GM19455 (cell line): ENCODE measurements around the gene PTRH1.

ENCODE experiments used
- ATAC-seq: cut with Tn5 transposase; IDR thresholded peaks from one replicate; pipeline ENCODE4 v1.9.1; 2021; ENCODE audit not compliant: unreplicated experiment

Gene PTRH1

DNA sequence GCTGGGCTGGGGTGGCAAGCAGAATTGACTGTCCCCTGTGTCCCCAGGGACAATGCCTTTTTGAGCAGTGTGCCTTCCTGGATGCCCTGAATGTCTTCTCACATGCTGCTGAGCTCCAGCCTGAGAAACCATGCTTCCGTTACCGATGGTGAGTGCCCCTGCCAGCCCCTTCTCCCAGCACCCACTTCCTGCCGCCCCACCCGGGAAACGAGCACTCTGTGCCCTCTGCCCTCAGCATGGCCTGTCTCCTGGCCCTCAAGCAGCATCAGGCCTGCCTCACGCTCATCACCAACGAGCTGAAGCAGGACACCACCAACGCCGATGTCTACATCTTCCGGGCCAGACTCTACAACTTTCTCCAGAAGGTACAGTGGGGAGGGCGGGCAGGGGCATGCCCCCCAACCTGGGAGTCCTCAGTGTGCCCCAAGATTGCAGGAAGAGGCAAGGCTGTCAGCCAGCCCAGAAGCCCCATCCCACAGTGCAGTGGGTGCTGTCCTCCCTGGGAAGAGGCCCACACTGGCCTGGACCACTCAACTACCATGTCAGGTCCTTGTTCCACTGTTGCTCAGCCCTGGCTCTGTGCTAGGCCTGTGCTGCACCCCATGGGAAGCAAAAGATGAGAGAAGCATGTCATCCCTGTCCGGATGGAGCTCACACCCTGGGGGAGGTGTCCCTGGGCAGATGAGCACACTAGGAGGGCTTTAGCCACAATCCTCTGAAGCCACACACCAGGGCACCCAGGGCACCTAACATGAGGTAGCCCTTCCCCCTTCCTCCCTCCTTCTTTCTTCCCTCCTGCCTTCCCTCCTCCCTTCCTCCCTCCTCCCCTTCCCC lies 4.8 kb upstream of the PTRH1 start:
- no peak for ATAC-seq

DNA sequence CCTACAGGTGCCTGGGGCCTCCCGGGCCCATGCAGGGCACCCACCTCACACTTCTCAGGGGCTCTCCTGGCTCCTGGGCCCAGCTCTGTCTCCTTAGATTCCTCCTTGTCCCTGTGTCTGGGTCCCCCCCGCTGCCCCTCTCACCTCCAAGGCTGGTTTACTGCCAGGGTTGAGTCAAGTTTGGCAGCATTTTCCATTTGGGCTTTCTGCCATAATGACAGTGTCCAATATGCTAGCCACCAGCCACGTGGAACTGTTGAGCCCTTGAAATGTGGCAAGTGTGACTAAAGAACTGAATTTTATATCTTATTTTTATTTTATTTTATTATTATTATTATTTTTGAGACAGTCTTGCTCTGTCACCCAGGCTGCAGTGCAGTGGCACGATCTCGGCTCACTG lies 2.3 kb upstream of the PTRH1 start:
- ATAC-seq: no peak

DNA sequence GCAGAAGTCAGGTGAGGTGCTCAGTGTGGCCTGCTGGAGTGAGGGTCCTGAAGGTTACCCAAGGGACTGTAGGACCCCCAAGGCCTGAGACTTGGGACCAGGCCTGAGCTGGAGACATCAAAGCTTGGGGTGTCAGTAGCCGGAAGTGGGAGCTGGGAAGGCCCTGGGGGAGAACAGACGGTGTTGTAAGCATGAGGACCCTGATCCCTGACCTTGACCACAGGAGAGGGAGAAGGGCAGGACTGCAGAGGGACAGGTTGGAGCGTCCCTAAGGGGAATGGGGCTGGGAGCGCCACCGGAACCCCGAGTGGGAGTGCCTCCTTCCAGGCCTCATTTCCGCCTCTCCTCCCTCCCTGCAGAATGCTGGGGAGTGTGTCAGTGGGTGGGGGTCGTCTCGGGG lies 949 bp upstream of the PTRH1 start:
- ATAC-seq: no peak

DNA sequence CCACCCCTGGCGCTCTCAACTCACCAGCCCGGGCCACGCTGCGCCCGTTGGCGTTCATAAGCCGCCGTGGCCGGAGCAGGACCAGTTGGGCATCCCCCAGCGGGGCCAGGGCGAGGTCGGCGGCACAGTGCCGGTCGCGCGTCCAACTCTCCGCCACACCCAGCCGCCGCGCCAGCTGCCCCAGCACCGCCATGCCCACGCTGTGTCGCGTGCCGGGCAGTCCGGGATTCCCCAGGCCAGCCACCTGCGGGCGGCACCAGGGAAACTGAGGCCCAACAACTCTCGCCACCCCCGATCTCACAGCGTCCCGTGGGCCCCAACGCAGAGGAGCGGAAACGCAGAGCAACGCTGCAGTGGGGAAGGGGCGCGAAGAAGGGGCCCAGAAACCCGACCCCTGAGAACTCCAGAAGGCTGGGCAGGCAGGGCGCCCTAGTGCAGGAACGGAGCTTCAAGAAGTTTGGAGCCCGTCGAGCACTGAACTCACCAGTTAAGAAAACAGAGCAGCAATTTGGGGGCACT lies 453 bp downstream of the PTRH1 start:
- peak; percentile 10 for ATAC-seq

DNA sequence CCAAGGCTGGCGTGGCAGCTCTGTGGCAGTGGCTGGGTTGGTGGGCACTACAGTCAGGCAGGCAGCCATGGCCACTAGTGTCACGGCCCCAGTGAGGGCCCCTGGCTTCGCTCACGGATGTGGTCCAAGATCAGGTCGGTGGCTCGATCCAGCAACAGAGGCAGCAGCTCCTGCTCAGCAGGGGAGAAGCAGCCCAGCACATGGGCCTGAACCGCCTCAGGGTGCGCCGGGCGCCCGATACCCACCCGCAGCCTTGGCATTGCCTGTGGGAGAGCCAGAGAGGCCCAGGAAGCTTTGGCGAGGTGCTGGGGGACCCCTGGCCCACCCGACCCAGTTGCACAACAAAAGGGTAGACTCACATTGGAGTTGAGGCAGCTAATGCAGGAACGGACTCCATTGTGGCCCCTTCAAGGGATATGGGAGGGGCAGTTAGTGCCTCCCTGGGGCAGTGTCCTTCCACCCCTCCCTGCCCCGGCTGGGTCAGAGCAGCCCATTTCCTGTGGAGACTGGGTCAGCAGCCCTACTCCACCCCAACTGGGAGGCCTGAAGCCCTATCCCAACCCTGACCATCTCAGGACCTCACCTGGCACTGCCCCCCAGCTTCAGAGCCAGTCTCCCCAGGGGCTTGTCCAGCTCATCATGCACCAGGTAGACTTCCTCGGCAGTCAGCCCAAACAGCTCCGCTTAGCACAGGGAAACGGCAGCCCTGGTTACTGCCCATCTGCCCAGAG lies 1.3 kb downstream of the PTRH1 start:
- no peak for ATAC-seq

DNA sequence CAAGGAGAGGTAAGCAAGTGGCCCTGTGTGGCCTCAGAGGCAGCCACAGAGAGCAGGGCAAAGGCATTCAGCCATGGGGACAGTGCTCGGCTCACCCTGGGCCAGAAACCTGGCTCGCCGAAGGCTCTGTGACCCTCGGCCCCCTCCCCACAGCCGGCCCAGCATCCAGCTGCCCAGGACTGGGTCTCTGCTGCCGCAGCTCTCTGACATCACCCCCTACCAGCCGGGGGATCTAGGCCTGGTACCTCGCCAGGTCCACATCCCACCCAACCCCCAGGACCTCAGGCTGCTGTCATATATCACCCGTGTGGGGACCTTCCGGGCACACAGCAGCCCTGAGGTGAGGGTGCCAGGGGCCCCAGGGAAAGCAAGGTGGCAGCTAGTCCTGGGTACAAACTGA lies 2.6 kb downstream of the PTRH1 start:
- ATAC-seq: no peak

DNA sequence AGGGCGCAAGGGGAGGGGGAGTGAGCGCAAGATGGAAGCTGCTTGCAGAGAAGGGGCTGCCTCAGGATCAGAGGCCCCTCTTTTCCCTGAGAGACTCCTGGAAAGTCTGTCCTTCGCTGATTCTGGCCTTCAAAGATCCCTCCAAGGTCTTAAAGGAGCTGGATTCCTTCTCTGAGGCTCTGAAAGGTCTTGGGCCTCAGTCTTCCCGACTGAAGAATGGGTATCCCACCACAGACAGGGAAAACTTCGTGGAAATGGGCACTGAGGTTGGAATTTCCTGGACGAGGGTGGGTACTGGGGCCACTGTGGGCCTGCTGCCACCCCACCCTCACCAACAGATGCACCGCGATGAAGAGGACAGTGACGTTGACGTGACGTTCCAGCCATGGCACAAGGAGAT lies 3.1 kb downstream of the PTRH1 start:
- no peak for ATAC-seq

DNA sequence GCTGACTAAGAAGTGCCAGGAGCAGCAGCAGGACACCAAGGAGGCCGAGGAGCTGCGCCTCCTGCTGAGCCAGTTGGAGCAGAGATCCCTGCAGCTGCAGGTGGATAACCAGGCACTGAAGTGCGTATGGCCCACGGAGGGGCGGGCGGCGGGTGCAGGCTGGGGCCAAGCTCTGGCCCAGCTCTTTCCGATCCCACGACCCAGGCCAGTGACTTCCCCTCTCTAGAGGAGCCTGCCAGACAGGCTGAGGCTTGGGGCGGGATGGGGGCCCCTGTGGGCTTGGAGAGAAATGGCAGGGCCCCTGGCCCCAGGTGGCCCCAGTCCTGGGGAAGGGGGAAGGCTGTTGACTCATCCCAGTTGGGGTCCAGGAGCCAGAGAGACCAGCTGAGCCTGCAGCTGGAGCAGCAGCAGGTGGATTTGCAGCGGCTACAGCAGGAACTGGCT lies 3.6 kb downstream of the PTRH1 start:
- no peak for ATAC-seq

DNA sequence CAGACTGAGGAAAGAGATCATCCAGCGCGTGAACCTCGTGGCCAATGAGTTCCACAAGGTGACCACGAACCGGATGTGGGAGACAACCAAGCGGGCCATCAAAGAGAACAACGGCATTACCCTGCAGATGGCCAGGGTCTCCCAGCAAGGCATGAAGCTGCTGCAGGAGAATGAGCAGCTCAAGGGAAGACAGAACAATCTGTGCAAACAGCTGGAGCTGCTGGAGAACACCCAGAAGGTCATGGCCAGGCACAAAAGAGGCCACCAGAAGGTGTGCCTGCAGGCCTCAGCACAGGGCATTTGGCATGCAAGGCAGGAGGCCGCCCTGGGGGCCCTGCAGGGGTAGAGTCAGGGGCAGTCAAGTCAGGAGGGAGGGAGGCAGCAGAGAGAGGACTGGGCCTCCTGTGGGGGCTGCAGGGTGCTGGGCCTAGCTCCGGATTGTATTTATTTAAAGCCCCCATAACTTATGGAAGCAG lies 4.2 kb downstream of the PTRH1 start:
- no peak for ATAC-seq

DNA sequence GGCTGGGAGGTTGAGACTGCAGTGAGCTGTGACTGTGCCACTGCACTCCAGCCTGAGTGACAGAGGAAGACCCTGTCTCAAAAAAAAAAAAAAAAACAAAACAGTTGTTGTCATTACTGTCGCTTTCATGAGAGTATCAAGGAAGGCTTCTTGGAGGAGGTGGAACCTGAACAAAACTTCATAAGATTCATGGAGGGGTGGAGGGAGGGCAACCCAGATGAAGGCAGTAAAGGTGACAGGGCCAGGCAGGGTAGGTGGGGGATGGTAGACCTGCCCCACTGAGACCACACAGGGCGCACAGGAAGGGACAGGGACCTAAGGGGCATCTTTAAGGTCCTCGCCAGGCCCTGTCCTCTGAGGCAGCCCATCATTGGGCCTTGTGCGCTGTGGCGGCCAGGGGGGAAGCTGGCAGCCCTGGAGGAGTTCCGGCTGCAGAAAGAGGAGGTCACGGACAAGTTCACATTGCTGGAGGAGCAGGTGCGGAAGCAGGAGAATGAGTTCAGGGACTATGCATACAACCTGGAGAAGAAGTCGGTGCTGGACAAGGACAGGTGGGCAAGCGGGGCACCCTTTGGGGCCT lies 5.2 kb downstream of the PTRH1 start:
- ATAC-seq: no peak

DNA sequence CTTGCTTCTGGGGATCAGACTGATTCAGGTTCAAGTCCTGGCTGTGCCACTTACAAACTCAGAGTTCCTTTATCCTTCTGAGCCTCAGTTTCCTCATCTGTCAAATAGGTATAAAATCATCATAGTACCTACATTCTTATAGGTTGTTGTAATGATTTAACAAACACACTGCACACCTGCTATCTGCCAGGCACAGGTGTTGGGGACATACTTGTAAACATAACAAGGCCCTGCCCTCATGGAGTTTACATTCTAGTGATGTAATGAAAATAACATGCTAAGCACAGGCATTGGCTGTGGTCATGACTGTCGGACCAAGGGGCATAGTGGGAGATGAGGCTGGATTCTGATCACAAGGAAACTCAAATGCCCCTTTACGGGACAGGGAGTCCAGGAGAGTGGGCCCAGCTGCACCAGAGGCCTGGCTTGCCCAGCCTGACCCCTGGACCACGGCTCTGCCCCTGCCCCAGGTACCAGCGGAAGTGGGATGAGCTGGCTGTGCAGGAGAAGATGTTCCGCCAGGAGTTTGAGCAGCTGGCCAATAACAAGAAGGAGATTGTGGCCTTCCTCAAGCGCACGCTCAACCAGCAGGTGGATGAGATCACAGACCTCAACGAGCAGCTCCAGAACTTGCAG lies 6.4 kb downstream of the PTRH1 start:
- no peak for ATAC-seq

DNA sequence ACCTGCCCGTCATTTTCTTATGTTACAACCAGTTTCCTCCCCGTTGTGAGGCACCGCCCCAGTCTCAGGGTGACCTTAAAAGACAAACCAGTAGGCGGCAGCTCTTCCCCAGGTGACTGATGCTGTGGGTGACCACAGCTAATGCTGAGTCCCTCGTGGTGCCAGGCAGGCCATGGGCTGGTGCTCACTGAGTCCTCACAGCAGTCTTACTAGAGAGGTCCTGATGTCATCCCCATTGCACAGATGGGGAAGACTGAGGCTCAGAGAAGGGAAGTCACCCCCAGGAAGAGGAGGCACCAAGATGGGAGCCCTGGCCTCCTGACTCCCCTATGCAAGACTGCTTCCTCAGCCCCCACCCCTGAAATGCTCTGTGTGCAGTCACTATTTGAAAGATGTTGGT lies 7.7 kb downstream of the PTRH1 start:
- no peak for ATAC-seq

DNA sequence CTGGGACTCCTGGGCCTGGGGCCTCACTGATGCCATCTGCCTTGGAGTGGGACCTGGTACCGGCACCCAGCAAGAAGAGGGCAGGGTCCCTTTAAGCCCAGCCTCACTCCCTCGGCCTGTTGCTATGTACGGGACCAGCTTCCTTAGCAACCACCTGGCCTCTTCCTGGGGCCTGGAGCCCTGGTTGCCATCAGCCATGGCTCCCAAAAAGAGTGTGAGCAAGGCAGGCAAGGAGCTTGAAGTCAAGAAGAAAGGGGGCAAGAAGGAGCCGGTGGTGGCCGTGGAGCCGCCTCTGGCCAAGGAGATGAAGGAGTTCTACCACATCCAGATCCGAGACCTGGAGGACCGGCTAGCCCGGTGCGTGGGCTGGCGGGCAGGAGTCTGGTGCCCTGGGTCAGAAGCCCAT lies 8.6 kb downstream of the PTRH1 start, which contains the start of gene CFAP157:
Gene CFAP157 (plus strand): TSS at position 153 of the 406 bp plus-strand sequence. CDS start 44 bp downstream, at position 197.
- ATAC-seq: no peak

DNA sequence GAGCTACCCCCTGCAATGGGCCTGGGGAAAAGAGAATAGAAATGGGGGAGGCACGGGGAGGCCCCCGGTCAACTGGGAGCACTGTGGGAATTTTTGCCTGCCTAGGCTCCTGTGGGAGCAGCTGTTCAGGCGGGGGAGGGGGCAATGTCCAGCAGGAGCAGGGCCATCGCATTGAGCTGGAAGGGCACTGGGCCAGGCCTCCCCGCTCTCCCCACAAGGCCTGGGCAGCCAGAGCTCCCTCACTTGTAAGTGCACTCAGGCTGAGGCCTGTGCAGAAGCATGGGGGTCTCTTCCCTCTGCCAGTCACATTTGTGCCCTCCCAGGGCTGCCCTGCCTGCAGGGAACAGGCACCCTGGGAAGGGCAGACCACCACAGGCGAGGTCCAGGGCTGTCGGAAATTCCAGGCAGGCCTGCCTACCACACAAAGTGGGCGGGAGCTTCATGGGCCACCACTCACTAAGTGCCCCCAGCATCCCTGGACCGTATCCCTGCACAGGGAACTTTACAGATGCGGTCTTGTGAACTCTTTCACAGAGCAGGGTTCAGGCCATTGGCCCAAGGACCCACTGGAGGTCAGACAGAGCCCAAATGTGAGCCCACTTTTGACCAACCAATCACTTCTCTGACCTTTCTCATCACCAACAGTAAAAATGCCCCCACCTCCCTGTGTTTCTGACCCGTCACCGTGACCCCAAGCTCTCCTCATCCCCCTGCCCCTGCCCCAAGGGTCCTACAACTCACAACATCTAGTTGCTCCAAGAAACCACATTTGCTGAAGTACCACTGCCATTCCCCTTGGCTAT lies 9.7 kb downstream of the PTRH1 start:
- ATAC-seq: no peak

DNA sequence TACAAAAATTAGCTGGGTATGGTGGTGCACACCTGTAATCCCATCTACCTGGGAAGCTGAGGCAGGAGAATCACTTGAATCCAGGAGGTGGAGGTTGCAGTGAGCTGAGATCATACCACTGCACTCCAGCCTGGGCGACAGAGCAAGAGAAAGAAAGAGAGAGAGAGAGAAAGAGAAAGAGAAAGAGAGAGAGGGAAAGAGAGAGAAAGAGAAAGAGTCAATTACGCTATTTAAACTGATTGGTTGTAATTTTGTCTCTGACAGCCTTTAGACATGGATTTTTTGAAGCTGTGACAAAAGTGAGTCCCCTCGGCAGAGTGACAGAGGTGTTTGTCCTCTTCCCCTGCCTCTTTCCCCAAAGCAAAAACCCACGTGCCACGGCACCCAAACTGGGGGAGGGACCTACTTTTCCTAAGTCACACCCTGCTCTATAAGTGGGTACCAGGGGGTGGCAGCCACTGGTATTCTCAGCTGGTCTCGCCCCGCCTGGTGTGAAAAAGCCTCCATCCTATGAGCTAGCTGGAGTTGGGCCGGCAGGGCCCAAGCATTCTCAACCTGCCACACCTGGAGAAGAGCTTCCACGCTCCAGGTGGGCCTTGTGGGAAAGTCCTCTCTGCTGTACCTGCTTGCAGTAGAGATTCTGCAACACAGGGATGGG lies 12.0 kb downstream of the PTRH1 start:
- ATAC-seq: no peak

DNA sequence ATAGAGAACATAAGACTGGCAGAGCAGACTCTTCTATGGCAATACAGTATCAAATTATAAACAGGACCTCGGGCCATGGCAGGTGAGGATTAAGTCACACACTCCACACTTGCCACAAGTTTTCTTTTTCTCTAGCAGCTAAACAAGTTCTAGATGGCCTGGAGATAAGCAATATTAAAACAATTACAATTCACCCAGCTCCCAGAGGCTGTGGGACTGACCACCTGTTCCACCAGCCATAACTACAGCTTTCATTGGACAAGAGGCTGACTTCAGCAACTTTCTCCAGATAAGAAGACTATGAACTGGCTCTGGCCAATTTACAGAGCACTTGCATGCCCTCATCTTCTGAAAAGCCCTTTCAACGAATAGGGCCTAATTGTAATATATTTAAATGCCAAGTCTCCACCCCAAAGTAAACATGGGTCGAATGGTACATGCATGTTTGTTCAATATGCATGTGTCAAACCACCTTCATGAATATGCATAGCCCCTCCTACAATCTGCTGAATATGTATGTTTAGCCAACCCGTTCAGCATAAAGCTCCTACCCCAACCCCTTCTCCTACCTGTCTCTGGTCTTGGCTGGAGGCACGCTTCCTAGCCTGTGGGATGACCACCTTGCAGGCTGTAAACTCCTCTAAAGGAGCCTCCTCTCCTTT lies 14.7 kb downstream of the PTRH1 start:
- no peak for ATAC-seq

DNA sequence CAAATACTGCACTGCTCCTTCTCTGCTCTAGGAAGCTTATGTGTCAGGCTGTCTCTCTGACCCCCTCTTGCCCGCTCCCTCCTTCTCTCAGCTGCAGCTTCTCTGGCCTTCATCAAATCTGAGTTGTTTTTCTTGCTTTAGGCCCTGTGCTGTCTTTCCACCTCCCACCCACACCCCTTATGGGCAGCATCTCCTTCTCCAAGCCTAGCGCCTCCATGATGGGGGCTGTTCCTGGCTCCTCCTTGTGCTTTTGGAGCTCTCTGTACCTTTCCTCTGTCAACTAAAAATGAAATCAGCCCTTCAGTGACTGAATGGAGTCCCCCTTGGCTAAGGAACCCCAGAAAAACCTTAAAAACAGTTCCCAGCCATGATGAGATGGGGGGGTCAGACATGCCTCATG lies 15.3 kb downstream of the PTRH1 start:
- ATAC-seq: no peak

DNA sequence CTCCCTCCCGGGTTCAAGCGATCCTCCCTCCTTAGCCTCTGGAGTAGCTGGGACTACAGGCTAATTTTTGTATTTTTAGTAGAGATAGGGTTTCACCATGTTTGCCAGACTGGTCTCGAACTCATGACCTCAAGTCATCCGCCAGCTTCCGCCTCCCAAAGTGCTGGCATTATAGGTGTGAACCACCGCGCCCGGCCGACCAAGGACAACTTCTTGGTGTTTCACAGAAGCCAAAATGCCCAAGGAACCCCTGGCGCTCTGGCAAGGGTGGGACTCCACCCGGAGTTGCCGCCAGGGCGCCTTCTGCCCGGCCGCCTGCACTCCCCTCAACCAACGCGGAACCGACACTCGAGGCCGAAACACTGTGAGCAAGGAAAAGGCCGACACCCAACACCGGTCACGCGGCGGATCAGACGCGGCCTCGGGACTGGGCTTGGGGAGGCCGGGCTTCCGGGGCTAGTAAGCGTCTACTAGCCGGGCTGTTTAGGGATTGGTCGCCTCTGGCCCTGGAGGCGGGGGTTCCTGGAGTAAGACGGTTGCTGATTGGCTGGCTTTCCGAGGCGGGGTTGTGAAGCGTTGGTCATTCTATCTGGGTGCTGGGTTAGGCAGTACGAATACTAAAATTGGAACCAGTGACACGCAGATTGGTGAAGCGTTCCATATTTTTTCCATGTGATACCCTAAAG lies 16.3 kb downstream of the PTRH1 start:
- no peak for ATAC-seq

DNA sequence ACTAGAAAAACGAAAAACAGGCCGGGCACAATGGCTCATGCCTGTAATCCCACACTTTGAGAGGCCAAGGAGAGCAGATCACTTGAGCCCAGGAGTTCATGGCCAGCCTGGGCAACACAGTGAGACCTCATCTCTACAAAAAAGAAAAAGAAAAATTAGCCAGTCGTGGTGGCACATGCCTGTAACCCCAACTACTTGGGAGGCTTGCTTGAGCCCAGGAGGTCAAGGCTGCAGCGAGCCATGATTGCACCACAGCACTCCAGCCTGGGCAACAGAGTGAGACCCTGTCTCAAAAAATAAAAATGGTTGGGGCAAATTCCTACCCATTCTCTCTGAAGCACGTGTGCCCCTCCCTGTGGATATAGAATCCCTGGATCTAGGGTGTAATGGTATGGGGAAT lies 17.1 kb downstream of the PTRH1 start:
- no peak for ATAC-seq
